HL-60 (cell line): Measurements from ENCODE around the gene PRRT3.

Experiments
- CTCF ChIP-seq: IDR thresholded peaks from one replicate; pipeline ENCODE4 v1.5.1; 2011; ENCODE audit warnings: low read length, control low read depth, inconsistent platforms; ENCODE audit not compliant: insufficient read depth
- POLR2AphosphoS5 ChIP-seq: IDR thresholded peaks from 2 replicates; pipeline ENCODE4 v1.6.1; 2012; ENCODE audit warnings: low read depth

GRCh38 chr3:9915254-9916141 lies 36.7 kb downstream of the PRRT3 start:
- no peak for TF ChIP-seq CTCF
- TF ChIP-seq POLR2AphosphoS5: peak; percentile 64
